ENCODE results near the gene PCDHGA4.
A peak's percentile ranks its signal among the peaks of the same experiment; 100 is the strongest.

DNA sequence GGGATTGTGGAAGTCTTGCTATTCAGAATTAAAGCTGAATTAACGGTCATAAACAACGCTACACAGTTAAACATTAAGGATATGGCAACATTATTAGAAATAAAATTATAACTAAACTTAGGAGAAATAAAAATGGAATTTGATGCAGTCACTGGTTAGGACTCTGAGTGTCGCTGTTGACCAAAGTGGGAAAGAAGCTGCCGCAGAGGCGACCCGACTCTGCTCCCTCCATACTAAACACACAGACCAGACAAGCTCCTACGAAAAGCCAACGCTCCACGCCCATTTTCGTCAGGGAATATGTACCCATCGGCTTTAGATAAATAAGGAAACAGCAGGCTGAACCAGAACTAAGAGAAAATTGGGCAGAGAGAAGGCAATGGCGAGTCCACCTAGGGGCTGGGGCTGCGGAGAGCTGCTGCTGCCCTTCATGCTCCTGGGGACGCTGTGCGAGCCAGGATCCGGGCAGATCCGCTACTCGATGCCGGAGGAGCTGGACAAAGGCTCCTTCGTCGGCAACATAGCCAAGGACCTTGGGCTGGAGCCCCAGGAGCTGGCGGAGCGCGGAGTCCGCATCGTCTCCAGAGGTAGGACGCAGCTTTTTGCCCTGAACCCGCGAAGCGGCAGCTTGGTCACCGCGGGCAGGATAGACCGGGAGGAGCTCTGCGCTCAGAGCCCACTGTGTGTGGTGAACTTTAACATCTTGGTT, 9.3 kb downstream of the PCDHGA4 start, which contains the start of gene PCDHGA5:
- TF ChIP-seq, protein P1, sequence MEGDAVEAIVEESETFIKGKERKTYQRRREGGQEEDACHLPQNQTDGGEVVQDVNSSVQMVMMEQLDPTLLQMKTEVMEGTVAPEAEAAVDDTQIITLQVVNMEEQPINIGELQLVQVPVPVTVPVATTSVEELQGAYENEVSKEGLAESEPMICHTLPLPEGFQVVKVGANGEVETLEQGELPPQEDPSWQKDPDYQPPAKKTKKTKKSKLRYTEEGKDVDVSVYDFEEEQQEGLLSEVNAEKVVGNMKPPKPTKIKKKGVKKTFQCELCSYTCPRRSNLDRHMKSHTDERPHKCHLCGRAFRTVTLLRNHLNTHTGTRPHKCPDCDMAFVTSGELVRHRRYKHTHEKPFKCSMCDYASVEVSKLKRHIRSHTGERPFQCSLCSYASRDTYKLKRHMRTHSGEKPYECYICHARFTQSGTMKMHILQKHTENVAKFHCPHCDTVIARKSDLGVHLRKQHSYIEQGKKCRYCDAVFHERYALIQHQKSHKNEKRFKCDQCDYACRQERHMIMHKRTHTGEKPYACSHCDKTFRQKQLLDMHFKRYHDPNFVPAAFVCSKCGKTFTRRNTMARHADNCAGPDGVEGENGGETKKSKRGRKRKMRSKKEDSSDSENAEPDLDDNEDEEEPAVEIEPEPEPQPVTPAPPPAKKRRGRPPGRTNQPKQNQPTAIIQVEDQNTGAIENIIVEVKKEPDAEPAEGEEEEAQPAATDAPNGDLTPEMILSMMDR (IDR thresholded peaks at IDR 0.05) = peak in 1 of 6 experiments; percentile 11
- TF ChIP-seq POLR2A (IDR thresholded peaks at IDR 0.05) = no peak

Data from adrenal gland (tissue), 5 donors.